HEK293 (cell line): ENCODE results near the gene OST4.

Experiments
- CTCF ChIA-PET: fragments of 350-600 bp; formaldehyde crosslinking; extraction: SDS; loops from one replicate; lab custom pipeline; 2021; ENCODE audit warnings: antibody characterized with exemption; lab: Yijun Ruan, JAX
- POLR2A ChIA-PET: fragments of 300-600 bp; formaldehyde crosslinking; extraction: SDS; loops from one replicate; lab custom pipeline; 2020; ENCODE audit warnings: antibody characterized with exemption, inconsistent platforms; lab: Yijun Ruan, JAX
- H3K27ac ChIP-seq: fragments of 200-500 bp; sonication (Bioruptor generic); 2 replicates; pipeline ENCODE4 v1.5.1; 2014; ENCODE audit warnings: low read depth, low read length, control low read depth, inconsistent platforms; ENCODE audit errors: extremely low read depth
- H3K36me3 ChIP-seq, 2 experiments: fragments of 200-500 bp in 1 of 2; sonication (Bioruptor generic) in 1 of 2; 1 replicate in 1 of 2; 2 replicates in 1 of 2; pipeline ENCODE4 v1.5.1; 2014 to 2017; ENCODE audit warnings: inconsistent platforms in 2 of 2, low read length in 2 of 2; ENCODE audit not compliant: control insufficient read depth in 2 of 2, insufficient read depth in 1 of 2
- H3K4me1 ChIP-seq: fragments of 200-500 bp; sonication (Bioruptor generic); 2 replicates; pipeline ENCODE4 v1.5.1; 2014; ENCODE audit warnings: mild to moderate bottlenecking, low read length, inconsistent platforms; ENCODE audit not compliant: control insufficient read depth, insufficient read depth
- H3K4me3 ChIP-seq: 2 replicates; pipeline ENCODE4 v1.5.1; 2011; ENCODE audit warnings: low read depth, mild to moderate bottlenecking, control low read depth, low read length, moderate library complexity
- H3K9me3 ChIP-seq: fragments of 200-500 bp; sonication (Bioruptor generic); 2 replicates; pipeline ENCODE4 v1.5.1; 2014; ENCODE audit warnings: low read depth, low read length, inconsistent platforms; ENCODE audit not compliant: control insufficient read depth, insufficient read depth
- OVOL3 ChIP-seq: fragments of 450-650 bp; formaldehyde crosslinking; IDR thresholded peaks from 2 replicates; pipeline ENCODE4 v1.5.1; 2016; ENCODE audit warnings: missing biosample characterization, missing genetic modification characterization
- ZBTB17 ChIP-seq: fragments of 450-650 bp; formaldehyde crosslinking; IDR thresholded peaks from 2 replicates; pipeline ENCODE4 v1.5.1; 2016; ENCODE audit warnings: missing biosample characterization, missing genetic modification characterization
- ZBTB6 ChIP-seq: fragments of 450-650 bp; formaldehyde crosslinking; IDR thresholded peaks from 2 replicates; pipeline ENCODE4 v1.5.1; 2017; ENCODE audit warnings: missing biosample characterization, missing genetic modification characterization
- ZNF184 ChIP-seq: fragments of 450-650 bp; IDR thresholded peaks from 2 replicates; pipeline ENCODE4 v1.5.1; 2018; ENCODE audit warnings: missing biosample characterization, mild to moderate bottlenecking, missing genetic modification characterization
- ZNF202 ChIP-seq: fragments of 450-650 bp; formaldehyde crosslinking; IDR thresholded peaks from 2 replicates; pipeline ENCODE4 v1.5.1; 2016; ENCODE audit warnings: missing biosample characterization, missing genetic modification characterization, borderline replicate concordance
- ZNF211 ChIP-seq: fragments of 450-650 bp; formaldehyde crosslinking; IDR thresholded peaks from 2 replicates; pipeline ENCODE4 v1.5.1; 2016; ENCODE audit warnings: low read depth, missing biosample characterization, missing genetic modification characterization
- ZNF26 ChIP-seq: fragments of 450-650 bp; formaldehyde crosslinking; IDR thresholded peaks from 2 replicates; pipeline ENCODE4 v1.5.1; 2016; ENCODE audit warnings: missing biosample characterization, missing genetic modification characterization
- ZNF324 ChIP-seq: fragments of 450-650 bp; formaldehyde crosslinking; IDR thresholded peaks from 2 replicates; pipeline ENCODE4 v1.5.1; 2016; ENCODE audit warnings: missing biosample characterization, missing genetic modification characterization
- ZNF335 ChIP-seq: fragments of 450-650 bp; formaldehyde crosslinking; conservative IDR thresholded peaks from 2 replicates; pipeline ENCODE4 v1.5.1; 2016; ENCODE audit warnings: missing biosample characterization, missing genetic modification characterization
- ZNF362 ChIP-seq: fragments of 450-650 bp; formaldehyde crosslinking; IDR thresholded peaks from 2 replicates; pipeline ENCODE4 v1.5.1; 2016; ENCODE audit warnings: missing biosample characterization, missing genetic modification characterization
- ZNF521 ChIP-seq: fragments of 450-650 bp; formaldehyde crosslinking; IDR thresholded peaks from 2 replicates; pipeline ENCODE4 v1.5.1; 2017; ENCODE audit warnings: missing biosample characterization, mild to moderate bottlenecking, missing genetic modification characterization
- ZNF654 ChIP-seq: fragments of 450-650 bp; formaldehyde crosslinking; IDR thresholded peaks from 2 replicates; pipeline ENCODE4 v1.5.1; 2016; ENCODE audit warnings: low read depth, missing biosample characterization, missing genetic modification characterization
- ZNF660 ChIP-seq: fragments of 450-650 bp; IDR thresholded peaks from 2 replicates; pipeline ENCODE4 v1.5.1; 2018; ENCODE audit warnings: missing biosample characterization, mild to moderate bottlenecking, missing genetic modification characterization
- ZNF677 ChIP-seq: fragments of 450-650 bp; IDR thresholded peaks from 2 replicates; pipeline ENCODE4 v1.5.0; 2018; ENCODE audit warnings: missing biosample characterization, mild to moderate bottlenecking, missing genetic modification characterization, moderate library complexity
- ZNF785 ChIP-seq: fragments of 450-650 bp; formaldehyde crosslinking; IDR thresholded peaks from 2 replicates; pipeline ENCODE4 v1.5.1; 2016; ENCODE audit warnings: missing biosample characterization, missing genetic modification characterization

Gene OST4

DNA sequence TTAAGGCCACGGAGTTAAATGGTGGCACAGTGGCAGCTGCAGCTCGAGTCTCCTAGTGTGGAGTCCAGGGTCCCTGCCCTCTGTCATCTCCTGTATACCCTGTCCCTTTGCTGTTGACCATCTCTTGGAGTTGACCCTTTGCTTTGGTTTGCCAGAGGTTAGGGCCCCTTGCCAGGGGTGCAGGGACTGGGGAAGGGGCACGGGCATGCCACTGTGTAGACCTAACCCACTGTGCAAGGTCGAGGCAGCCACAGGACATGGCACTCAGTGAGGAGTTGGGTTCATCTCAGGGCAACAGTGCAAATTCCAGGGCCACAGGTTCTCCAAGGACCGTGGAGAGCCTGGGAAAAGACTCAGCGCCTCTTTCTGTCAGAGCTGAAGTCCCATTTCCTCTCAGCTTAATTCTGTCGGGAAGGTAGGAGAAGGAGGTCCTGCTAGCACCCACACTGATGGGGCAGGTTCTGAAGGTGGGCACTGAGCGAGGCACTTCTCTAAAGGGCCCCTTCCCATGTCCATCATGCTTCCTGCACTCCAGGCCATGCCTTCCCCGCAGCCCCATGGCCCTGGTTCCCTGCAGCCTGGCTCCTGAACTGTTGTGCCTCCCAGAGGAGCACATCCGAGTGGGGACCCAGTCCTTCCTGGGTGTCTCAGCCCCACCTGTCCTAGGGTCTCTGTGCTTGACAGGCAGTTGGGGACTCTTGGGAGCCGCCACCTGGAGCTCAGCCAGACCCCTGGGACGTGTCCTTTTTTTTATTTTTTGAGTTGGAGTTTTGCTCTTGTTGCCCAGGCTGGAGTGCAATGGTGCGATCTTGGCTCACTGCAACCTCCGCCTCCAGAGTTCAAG, 17.9 kb upstream of the OST4 start:
- TF ChIP-seq ZNF521, result no peak
- no peak for TF ChIP-seq ZNF202 (tag by site-specific recombination)
- TF ChIP-seq ZNF184 (tag by site-specific recombination), result no peak
- TF ChIP-seq ZNF211, result no peak
- no peak for TF ChIP-seq ZBTB6 (tag by site-specific recombination)
- TF ChIP-seq ZNF362 (tag by site-specific recombination), result no peak
- no peak for TF ChIP-seq ZNF335
- no peaks in the 10 kb centered on the region for H3K9me3 ChIP-seq
- CTCF ChIA-PET, result interaction anchor here (0.6 to 0.9 kb wide), 3 partner anchors 81 to 214 kb away, joined by 3 to 4 read pairs (median 3); no protein-coding TSS in a partner anchor
- POLR2A ChIA-PET, result interaction anchor here (0.7 kb wide), 1 partner anchor 204 kb away, joined by 6 read pairs; no protein-coding TSS in a partner anchor
- no peak overlapping the region for H3K4me3 ChIP-seq
- peaks cover 5% of the 10 kb centered on the region; the same call in 1 of the 2 replicates for H3K4me1 ChIP-seq
- H3K27ac ChIP-seq, result no peak overlapping the region
- H3K36me3 ChIP-seq, result peaks cover 0 to 28% of the 10 kb centered on the region in 2 experiments; a peak in 1 of 3 replicates

DNA sequence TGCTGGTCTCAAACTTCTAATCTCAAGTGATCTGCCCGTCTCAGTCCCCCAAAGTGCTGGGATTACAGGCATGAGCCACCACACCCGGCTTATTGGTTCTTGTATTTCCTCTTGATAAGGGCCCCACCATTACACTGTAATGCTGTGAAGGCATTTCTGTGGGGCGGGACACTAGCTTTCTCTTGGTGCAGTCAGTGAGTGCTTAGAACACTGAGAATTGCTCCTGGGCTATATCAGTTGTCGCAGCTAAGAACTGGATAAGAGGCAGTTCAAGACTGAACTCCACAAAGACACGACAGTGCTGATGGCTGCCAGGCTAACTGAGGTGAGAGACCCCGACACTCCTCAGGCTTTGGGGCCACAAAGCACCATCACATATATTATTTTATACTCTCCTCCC, 17.2 kb upstream of the OST4 start:
- H3K27ac ChIP-seq, result no peak overlapping the region
- H3K36me3 ChIP-seq, result peaks cover 0 to 25% of the 10 kb centered on the region in 2 experiments; a peak in 1 of 3 replicates
- peaks cover 5% of the 10 kb centered on the region; the same call in 1 of the 2 replicates for H3K4me1 ChIP-seq
- CTCF ChIA-PET, result interaction anchor here (0.6 to 1.5 kb wide), 4 partner anchors 72 to 175 kb away, joined by 3 to 4 read pairs (median 3); no protein-coding TSS in a partner anchor
- TF ChIP-seq ZBTB17 (tag by site-specific recombination) (no peak), ZNF324 (tag by site-specific recombination) (no peak), ZNF26 (tag by site-specific recombination) (no peak), ZNF654 (tag by site-specific recombination) (no peak), OVOL3 (no peak), ZNF677 (tag by site-specific recombination) (no peak), ZNF660 (no peak)
- TF ChIP-seq, all 188 proteins: peak for 0
- no peak overlapping the region for H3K4me3 ChIP-seq
- H3K9me3 ChIP-seq, result no peaks in the 10 kb centered on the region
- POLR2A ChIA-PET, result interaction anchor here (2.8 kb wide), 1 partner anchor 39 kb away, joined by 11 read pairs; the partner anchor contains the start of gene AGBL5

- H3K27ac ChIP-seq, result no peak overlapping the region
- peaks cover 5% of the 10 kb centered on the region; the same call in 1 of the 2 replicates for H3K4me1 ChIP-seq
- peaks cover 0 to 19% of the 10 kb centered on the region in 2 experiments; a peak in 1 of 3 replicates for H3K36me3 ChIP-seq
- ChIA-PET POLR2A (interaction anchor here (0.7 to 2.8 kb wide), 6 partner anchors 10 to 282 kb away, joined by 4 to 11 read pairs (median 6); partner anchors contain the start of gene AGBL5), CTCF (interaction anchor here (0.9 to 3.3 kb wide), 8 partner anchors 10 to 177 kb away, joined by 3 to 44 read pairs (median 3); partner anchors contain the start of gene OST4)
- no peaks in the 10 kb centered on the region for H3K9me3 ChIP-seq
- H3K4me3 ChIP-seq, result no peak overlapping the region
- TF ChIP-seq ZNF785 (no peak), ZNF362 (tag by site-specific recombination) (peak; percentile 73)
- TF ChIP-seq, all 188 proteins: peak for 1
These were observed 16.5 kb upstream of the OST4 start for GRCh38 chr2:27087823-27088410.
